HG02678 (cell line): Measurements from ENCODE around the gene MANSC1.
"Not testable (repeated sequence)": the region's sequence is repeated elsewhere in the genome, so short reads cannot be mapped to it uniquely, and the experiment has no call there.

ENCODE experiments used
- ATAC-seq: cut with Tn5 transposase; IDR thresholded peaks from one replicate; pipeline ENCODE4 v1.9.1; 2021; ENCODE audit warnings: mild to moderate bottlenecking, moderate library complexity; ENCODE audit not compliant: unreplicated experiment

The MANSC1 gene

DNA sequence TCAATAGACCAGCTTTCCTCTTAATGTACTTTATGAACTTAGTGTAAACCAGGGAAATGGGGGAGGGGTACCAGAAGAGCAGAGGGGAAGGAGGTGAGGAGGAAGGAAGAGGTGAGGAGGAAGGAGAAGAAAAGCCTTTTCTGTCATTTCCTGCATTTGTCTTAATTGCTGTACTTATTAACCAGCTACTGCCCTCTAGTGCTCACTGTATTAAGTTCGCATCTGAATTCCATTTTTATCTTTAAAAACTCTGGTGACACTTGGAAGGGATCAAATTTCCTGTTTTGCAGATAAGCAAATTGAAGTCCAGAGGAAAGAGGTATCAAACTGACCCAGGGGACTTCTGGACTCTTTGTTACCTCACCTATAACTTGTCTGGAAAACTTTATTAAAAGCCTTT is 22.2 kb downstream of the MANSC1 start:
- no peak for ATAC-seq

DNA sequence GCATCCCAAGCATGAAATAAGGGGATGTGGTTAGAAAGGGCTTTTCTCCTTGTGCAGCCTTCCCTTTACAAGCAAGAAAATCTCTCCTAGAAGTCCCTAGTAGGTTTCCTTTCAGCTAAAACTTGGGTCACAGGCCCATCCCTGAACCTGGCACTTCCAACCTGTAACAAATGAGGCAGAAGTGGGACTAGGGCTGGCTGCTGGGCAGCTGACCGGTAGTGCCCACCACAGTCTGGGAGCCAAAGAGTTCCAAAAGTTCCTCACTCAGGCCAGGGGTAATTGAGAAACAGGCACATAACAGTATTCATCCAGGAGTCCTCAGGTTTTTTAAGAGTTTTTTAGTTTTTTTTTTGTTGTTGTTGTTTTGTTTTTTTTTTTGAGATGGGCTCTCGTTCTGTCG is 23.8 kb downstream of the MANSC1 start:
- ATAC-seq, result no peak

DNA sequence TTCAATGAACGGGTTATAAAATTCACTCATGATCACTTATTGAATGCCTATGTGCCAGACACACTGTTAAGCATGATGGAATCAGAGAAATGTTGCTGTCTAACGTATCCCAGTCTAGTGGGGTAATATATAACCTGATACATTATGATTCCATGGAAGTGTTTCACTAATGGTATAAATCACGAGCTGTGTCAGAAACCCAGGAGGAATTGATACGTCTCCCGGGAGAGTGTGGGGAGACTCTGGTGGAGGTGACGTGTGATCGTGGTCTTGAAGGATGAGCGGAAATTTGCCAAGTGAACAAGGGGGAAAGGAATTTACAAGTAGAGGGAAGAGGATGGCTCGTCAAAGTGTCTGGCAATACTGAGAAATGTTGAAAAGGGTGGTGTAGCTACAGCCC is 26.5 kb downstream of the MANSC1 start:
- no peak for ATAC-seq

DNA sequence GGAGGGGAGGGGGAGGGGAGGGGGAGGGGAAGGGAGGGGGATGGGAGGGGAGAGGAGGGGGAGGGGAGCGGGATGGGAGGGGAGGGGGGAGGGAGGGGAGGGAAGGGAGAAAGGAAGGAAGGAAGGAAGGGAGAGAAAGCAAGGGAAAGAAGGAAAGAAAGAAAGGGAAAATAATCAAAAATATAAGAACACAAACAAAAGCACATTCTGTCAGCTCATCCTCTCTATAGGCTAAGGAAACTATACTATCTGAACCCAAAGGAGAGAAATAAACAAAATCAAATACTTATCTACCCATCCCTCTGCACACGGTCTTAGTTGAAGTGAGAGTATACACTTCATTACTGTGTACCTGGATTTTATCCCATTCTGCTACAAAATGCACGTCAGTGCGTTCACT is 26.9 kb downstream of the MANSC1 start:
- no peak for ATAC-seq

DNA sequence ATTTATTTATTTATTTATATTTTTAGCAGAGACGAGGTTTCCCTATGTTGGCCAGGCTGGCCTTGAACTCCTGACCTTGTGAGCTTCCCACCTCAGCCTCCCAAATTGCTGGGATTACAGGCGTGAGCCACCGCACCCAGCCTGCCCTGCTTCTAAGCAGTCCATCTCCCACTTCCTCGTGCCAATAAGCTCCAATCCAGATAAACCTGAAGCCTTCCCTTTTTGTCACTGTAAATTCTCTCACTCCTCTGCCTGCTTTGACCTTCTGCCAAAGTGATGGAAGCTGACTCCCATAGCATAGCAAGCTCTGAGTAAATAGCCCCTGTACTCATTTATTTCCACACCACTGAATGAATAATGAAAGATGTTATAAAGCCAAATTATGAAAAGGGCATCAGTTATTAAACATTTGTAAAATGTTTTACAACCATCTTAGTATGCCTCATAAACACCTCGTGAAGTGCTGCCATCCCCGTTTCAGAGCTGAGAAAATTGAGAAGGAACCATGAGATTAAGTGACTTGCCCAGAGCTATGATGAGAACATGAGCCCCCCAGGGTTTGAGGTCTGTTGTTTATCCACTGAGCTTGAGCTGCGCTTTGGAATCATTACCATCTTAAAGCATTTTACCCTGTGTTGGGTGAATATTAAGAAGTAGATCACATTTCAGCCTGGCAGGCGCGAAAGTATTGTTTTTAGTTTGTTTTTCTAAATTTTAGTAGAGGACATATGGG is 30.4 kb downstream of the MANSC1 start:
- ATAC-seq, result no peak

DNA sequence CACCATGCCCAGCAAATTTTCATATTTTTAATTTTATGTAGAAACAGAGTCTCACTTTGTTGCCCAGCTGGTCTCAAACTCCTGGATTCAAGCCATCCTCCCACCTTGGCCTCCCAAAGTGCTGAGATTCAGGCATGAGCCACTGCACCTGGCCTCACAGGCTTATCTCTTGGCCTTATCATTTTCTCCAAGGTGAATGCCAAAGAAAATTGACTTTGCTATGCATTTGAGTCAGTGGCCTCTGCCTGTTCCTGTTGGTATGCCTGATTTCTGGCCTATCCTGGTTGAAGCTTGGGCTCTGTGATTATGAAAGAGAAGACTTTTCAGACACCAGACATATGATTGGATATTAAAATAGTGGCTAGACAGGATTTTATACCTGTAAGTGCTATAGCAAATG is 34.2 kb downstream of the MANSC1 start:
- ATAC-seq, result no peak

DNA sequence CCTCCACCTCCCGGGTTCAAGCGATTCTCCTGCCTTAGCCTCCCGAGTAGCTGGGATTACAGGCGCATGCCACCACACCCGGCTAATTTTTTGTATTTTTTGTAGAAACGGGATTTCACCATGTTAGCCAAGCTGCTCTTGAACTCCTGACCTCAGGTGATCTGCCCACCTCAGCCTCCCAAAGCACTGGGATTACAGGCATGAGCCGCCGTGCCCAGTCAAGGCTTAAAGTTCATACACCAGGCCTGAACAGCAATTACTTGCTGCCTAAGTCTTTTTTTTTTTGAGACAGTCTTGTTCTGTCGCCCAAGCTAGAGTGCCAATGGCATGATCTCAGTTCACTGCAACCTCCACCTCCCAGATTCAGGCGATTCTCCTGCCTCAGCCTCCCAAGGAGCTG is 39.3 kb downstream of the MANSC1 start:
- not testable (repeated sequence) for ATAC-seq

DNA sequence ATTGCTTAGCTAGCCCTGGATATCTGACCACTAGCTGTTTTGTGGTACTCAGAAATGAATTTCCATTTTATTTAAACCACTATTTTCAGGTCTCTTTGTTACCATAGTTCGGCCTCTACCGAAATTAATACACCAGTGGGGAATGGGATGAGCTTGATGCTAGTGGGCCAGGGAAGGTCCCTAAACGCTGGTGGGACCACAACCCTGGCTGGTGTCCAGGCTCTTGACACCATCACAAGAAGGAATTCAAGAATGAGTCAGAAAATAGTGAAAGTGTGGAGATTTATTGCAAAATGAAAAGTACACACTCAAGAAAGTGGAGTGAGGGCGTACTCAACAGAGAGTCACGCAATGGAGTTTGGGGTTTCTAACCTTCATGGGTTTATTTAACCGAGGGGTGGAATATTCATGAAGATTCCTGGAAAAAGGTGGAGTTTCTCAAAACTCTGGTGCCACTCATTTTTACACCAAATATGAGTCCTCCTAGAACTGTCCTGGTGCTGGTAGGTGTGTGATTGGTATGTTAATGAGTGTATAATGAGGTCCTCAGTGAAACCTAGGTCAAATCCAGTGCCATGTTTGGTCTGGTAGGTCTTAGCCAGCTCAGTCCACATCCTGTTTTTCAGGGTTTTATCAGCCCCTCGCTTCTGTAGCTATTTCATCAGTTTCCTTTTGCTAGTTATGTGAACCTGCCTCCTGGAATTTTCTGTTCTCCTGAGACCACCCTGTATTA is 44.3 kb downstream of the MANSC1 start:
- ATAC-seq, result no peak

DNA sequence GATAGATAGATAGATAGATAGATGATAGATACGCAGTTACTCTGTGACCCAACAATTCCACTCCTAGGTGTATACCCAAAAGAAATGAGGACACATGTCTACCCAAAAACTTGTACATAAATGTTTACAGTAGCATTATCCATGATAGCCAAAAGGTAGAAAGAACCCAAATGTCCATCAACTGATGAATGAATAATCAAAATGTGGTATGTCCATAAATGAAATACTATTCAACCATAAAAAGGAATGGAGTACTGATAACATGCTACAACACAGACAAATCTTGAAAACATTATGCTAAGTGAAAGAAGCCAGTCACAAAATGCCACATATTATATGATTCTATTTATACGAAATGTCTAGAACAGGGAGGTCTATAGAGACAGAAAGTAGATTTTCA is 47.1 kb downstream of the MANSC1 start:
- ATAC-seq, result no peak

DNA sequence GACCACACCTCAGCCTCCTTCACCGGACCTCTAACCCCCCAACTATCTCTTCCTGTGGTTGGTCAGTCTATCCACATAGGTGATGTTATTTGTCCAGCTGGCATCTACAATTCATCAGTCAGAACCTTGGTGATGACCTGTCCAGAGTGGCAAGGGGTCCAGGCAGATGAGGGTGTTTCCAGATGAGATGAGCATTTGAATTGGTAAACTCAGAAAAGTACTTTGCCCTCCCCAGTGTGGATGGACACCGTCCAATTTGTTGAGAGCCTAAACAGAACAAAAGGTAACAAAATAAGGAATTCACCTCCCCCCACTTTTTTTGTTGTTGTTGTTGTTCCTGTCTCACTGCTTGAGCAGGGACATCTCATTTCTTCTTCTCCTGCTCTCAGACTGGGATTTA is 48.9 kb downstream of the MANSC1 start:
- no peak for ATAC-seq

DNA sequence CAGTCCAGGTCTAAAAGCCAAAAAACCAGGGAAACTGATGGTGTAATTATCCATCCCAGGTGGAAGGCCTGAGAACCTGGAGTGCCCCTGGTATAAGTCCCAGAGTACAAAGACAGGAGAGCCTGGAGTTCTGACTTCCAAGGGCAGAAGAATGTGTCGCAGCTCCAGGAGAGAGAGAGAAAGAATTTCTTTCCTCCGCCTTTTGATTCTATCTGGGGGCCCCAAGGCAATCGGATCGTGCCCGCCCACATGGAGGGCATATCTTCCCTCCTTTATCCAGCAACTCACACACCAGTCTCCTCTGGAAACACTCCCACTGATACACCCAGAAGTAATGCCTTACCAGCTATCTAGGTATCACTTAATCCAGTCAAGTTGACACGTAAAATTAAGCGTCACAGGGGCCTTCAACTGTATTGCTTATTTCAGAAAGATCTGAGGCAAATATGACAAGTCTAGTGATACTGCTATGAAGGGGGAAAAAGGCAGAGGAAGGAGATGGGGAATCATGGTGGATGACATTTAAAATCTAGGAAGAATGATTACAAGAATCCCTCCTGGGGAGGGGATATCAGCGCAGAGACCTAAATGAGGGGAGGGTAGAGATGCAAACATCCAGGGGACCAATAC is 52.7 kb downstream of the MANSC1 start:
- no peak for ATAC-seq

DNA sequence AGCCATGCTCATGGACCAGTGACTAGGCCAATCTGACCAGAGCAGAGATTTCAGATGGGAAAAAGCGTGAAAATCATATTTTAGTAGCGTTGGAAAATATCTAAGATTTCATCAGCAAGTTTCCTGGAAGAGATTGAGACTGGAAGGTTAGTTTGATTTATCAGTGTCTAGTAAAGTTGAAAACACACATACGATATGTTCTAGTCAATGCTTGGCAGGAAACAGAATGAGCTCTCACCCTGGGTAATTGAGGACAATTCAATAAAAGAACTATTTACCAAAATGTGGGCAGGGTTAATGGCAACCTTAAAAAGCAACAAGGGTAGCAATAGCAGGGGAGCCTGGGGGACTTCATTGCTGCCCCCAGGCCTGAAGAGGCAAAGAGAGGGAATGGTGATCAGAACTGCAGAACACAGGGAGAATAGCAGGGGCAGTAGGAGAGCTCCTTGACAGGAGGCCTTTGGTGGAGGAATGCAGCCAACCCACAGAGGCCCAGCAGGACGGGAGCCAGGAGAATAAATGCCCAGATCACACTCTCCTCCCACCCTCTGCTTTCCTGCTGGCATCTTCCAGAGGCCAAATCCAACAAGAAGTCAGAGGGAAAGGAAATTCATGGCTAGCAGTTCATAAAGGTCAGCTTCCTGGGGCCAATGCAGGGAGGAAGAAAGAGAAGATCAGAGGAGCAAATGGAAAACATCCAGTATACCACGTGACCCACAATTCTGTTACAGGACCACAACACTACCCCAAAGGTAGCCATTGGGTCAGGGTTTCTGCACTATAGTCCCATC is 55.6 kb downstream of the MANSC1 start:
- ATAC-seq, result no peak

DNA sequence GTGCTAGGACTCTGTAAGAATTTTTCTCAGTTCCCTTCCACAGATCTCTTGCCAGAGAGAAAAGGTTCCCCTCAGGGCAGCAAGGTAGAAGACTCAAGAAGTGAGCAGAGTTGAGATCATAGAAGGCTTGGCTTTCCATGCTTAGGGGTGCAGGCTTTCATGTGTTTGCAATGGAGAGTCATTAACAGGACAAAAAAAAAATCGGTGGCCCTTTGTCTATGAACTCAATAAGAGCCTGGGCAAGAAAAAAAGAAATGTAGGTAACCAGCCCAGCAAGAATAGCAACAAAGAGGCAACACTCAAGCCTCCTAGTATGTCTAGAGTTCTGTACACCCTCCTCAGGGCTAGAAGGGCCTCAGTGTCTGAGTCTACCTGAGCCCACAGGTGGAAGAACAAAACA is 59.8 kb downstream of the MANSC1 start:
- no peak for ATAC-seq

DNA sequence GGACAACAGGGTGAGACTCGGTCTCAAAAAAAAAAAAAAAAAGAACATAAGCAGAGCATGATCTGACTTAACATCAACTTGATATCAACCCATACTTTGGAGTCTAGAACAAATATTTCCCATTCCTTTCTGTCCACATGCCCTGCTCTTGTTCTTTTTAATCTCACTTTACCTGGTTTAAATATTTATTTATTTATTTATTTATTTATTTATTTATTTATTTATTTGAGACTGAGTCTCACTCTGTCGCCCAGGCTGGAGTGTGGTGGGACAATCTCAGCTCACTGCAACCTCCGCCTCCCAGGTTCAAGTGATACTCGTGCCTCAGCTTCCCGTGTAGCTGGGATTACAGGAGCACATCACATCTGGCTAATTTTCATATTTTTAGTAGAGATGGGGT is 63.6 kb downstream of the MANSC1 start:
- no peak for ATAC-seq

DNA sequence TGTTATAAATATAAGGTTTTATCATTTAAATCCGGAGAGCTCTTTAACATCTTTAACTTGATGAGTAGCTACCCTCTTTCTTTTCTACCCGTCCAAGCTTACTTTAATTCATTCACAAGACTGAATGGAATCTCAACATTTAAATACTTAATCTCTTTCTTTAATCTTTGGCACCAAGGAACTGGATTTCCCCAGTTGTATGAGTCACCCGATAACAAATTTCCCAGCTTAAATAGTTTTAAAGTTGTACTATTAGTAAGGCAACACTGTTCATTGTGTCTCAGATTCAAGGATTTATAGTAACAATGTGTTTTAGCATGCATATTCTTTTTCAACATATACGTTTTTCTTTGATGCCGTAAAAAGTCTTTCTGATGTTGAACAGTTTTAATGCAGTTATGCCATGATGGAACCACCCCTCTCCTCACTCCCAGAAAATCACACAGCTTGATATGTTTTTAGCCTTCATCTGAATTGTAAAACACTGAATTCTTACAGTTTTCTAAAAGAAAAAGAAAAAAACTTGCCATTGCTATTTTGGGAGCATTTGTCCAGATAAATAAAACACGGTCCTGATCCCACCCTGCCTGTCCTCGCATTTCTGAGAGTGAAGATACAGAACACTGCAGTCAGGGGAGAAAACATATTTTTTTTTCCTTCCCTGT is 67.1 kb downstream of the MANSC1 start:
- no peak for ATAC-seq

DNA sequence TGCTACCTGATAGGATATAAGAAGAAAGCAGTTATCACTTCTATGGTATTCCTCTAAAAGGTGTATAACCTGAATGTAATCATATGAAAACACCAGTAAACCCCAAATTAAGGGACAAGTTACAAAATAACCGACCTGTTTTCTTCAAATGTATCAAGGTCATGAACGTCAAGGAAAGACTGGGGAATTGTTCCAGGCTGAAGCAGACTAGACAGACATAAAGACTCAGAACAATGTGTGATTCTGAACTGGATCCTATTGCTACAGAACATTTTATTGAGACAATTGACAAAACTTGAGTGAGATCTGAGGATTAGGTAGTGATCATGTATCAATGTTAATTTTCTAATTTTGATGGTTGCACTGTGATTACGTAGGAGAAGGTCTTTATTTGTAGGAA is 67.8 kb downstream of the MANSC1 start:
- no peak for ATAC-seq

DNA sequence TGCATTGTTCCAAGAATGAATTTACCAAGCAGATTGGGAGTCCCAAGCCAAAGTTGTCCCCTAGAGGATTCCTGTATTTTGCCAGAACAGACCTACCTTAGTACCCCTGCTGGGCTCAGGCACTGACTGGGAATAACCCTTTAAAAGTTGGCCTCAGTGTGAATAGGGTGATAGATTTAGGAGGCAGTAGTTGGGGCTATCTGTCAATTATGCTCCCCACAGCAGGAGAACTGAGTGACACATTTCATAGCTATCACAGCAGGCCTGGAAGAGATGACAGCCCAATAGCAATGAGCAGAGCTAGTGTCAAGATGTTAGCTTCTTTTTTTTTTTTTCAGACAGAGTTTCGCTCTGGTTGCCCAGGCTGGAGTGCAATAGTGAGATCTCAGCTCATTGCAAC is 68.9 kb downstream of the MANSC1 start:
- ATAC-seq, result no peak

DNA sequence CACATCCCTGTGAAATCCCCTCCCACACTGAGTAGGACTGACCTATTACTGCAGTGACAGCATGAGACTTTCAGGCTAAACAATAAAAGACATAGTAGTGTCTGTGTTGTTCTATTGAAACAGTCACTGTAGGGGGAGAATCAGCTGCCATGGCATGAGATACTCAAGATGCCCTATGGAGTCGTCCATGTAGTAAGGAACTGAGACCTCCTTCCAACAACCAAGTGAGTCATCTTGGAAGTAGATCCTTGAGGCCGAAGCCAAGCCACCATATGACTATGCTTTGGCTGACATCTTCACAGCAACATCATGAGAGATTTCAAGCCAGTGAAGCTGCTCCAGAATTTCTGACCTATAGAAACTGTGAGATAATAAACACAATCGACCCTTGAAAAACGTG is 71.1 kb downstream of the MANSC1 start:
- ATAC-seq, result no peak
